HepG2 (cell line): Measurements from ENCODE around the gene ZKSCAN5. TPM values are rescaled to one million over a fixed set of nuclear protein-coding genes. Genes with fewer than 3 reads are reported as not detected.

ENCODE experiments used
- ADNP ChIP-seq: sonication (generic); formaldehyde crosslinking; IDR thresholded peaks from 2 replicates; pipeline ENCODE4 v1.4.0; 2020; ENCODE audit warnings: missing genetic modification reagents
- AGO2 ChIP-seq: fragments of 200-400 bp; formaldehyde crosslinking; optimal IDR thresholded peaks from 2 replicates; pipeline ENCODE3; 2017; ENCODE audit warnings: mild to moderate bottlenecking, low read depth, low read length, moderate library complexity
- AKNA ChIP-seq: sonication (generic); formaldehyde crosslinking; IDR thresholded peaks from 2 replicates; pipeline ENCODE4 v1.4.0; 2020; ENCODE audit warnings: missing genetic modification reagents, borderline replicate concordance
- ATAD3A ChIP-seq: sonication (generic); formaldehyde crosslinking; IDR thresholded peaks from 2 replicates; pipeline ENCODE4 v1.4.0; 2020; ENCODE audit warnings: missing genetic modification reagents
- CCDC6 ChIP-seq: sonication (generic); formaldehyde crosslinking; IDR thresholded peaks from 2 replicates; pipeline ENCODE4 v1.8.1; 2022; ENCODE audit warnings: mild to moderate bottlenecking, missing genetic modification reagents, moderate library complexity
- EED ChIP-seq: sonication (generic); formaldehyde crosslinking; IDR thresholded peaks from 2 replicates; pipeline ENCODE4 v1.5.0; 2020; ENCODE audit warnings: mild to moderate bottlenecking, missing genetic modification reagents
- ETV5 ChIP-seq: IDR thresholded peaks from 2 replicates; pipeline ENCODE4 v1.6.1; 2018; ENCODE audit warnings: missing biosample characterization, missing genetic modification reagents, inconsistent platforms, borderline replicate concordance
- GATAD1 ChIP-seq: IDR thresholded peaks from 2 replicates; pipeline ENCODE4 v1.6.1; 2016; ENCODE audit warnings: missing genetic modification reagents, missing compliant biosample characterization
- GMEB1 ChIP-seq: sonication (generic); formaldehyde crosslinking; IDR thresholded peaks from 2 replicates; pipeline ENCODE4 v1.5.1; 2020; ENCODE audit warnings: missing genetic modification reagents, mild to moderate bottlenecking, borderline replicate concordance
- KDM5A ChIP-seq: fragments of 200-600 bp; sonication (generic); IDR thresholded peaks from 2 replicates; pipeline ENCODE4 v1.7.0; 2018; ENCODE audit warnings: antibody characterized with exemption, mild to moderate bottlenecking, low read length, borderline replicate concordance
- MAFF ChIP-seq: IDR thresholded peaks from 2 replicates; pipeline ENCODE4 v1.6.1; 2011; ENCODE audit warnings: low read depth, low read length, improper control_type of control experiment
- PHF5A ChIP-seq: IDR thresholded peaks from one replicate; pipeline ENCODE4 v1.6.1; 2018; ENCODE audit warnings: low read depth, missing genetic modification reagents; ENCODE audit not compliant: unreplicated experiment
- RFXAP ChIP-seq: sonication (generic); formaldehyde crosslinking; IDR thresholded peaks from 2 replicates; pipeline ENCODE4 v1.4.0; 2020; ENCODE audit warnings: missing genetic modification reagents, borderline replicate concordance
- THRA ChIP-seq: sonication (generic); formaldehyde crosslinking; IDR thresholded peaks from 2 replicates; pipeline ENCODE4 v1.4.0; 2020; ENCODE audit warnings: missing genetic modification reagents, borderline replicate concordance
- WIZ ChIP-seq: sonication (generic); formaldehyde crosslinking; IDR thresholded peaks from 2 replicates; pipeline ENCODE4 v1.5.1; 2020; ENCODE audit warnings: mild to moderate bottlenecking, missing genetic modification reagents
- ZFAT ChIP-seq: sonication (generic); formaldehyde crosslinking; conservative IDR thresholded peaks from 2 replicates; pipeline ENCODE4 v1.8.1; 2023; ENCODE audit warnings: missing genetic modification reagents, inconsistent platforms
- ZNF101 ChIP-seq: sonication (generic); formaldehyde crosslinking; IDR thresholded peaks from 2 replicates; pipeline ENCODE4 v1.4.0; 2020; ENCODE audit warnings: mild to moderate bottlenecking, low read depth, missing genetic modification reagents, borderline replicate concordance
- ZNF547 ChIP-seq: sonication (generic); formaldehyde crosslinking; IDR thresholded peaks from 2 replicates; pipeline ENCODE4 v1.5.1; 2020; ENCODE audit warnings: mild to moderate bottlenecking, missing genetic modification reagents
- ZSCAN9 ChIP-seq: IDR thresholded peaks from 2 replicates; pipeline ENCODE4 v1.6.1; 2016; ENCODE audit warnings: borderline replicate concordance
- polyA plus RNA-seq, 8 experiments: library from polyadenylated mRNA; depleted of rRNA in 3 of 8; stranded (reverse) in 7 of 8; unstranded in 1 of 8; fragments of >200 nt; fragmentation: Illumina TruSeq in 4 of 8; extraction: Trizol in 4 of 8; gene quantifications; 2 replicates each; pipeline versions ENCODE4 v1.2.1 to v1.2.3, GENCODE V29; 2011 to 2016; ENCODE audit warnings: low read depth in 4 of 8, missing spikeins in 1 of 8, mixed read lengths in 1 of 8; ENCODE audit not compliant: insufficient read depth in 1 of 8
- total RNA-seq, 5 experiments: library from RNA; depleted of rRNA; stranded (reverse); fragments of >200 nt; fragmentation: Illumina TruSeq; extraction: Trizol; gene quantifications; 2 replicates each; pipeline ENCODE4 v1.2.3, GENCODE V29; 2016; ENCODE audit warnings: low read depth in 1 of 5

Gene ZKSCAN5
- total and polyA plus RNA-seq, 2 of the 13 experiments (the other 11 are each of a cell fraction or from before 2014, with no cell fraction given), result 5.5 to 11.7 TPM

GRCh38 chr7:99499721-99500636, 4.5 kb upstream of the ZKSCAN5 start, which contains the start of gene ZNF394 (continued):
- TF ChIP-seq AKNA (CRISPR knock-in tag), result no peak; the same call in 1 of the 2 replicates
- TF ChIP-seq GATAD1 (CRISPR knock-in tag), result peak; percentile 98
- TF ChIP-seq WIZ, result 0 out of 2 replicates have a peak, but pooled peaks have one; percentile 17
- peak; percentile 70; the same call in 1 of the 2 replicates for TF ChIP-seq CCDC6
- 0 out of 2 replicates have a peak, but pooled peaks have one; percentile 34 for TF ChIP-seq ZSCAN9 (CRISPR knock-in tag)
- no peak for TF ChIP-seq EED
- peak; percentile 86; the same call in 1 of the 2 replicates for TF ChIP-seq ZNF547 (CRISPR knock-in tag)
- TF ChIP-seq MAFF, result no peak
- TF ChIP-seq ZNF101, result no peak
- peak; percentile 88 for TF ChIP-seq GMEB1
- TF ChIP-seq ADNP (CRISPR knock-in tag), result no peak
- TF ChIP-seq AGO2, result peak; percentile 74
- TF ChIP-seq RFXAP (CRISPR knock-in tag), result 0 out of 2 replicates have a peak, but pooled peaks have one; percentile 74
- TF ChIP-seq THRA (CRISPR knock-in tag), result no peak
- no peak; the same call in 1 of the 2 replicates for TF ChIP-seq ATAD3A
- TF ChIP-seq ZFAT, result no peak
- TF ChIP-seq ETV5 (CRISPR knock-in tag), result peak; percentile 72; the same call in 1 of the 2 replicates
- peak; percentile 74 for TF ChIP-seq PHF5A (CRISPR knock-in tag)
- peak; percentile 95 for TF ChIP-seq KDM5A
